Left hindlimb (tissue), 1 donor: Measurements from ENCODE around the gene PARVB.

Experiments used
- DNase-seq: peaks from one replicate; pipeline ENCODE4 v3.0.0-alpha.2; 2018

PARVB gene

GRCh38 chr22:44221710-44222475, 197.8 kb downstream of the PARVB start:
- no peak for DNase-seq
